PC-3 (cell line): ENCODE results near the gene ALG2.

ENCODE experiments used
- CTCF ChIP-seq: fragments of 300-600 bp; sonication (generic); conservative IDR thresholded peaks from 2 replicates; pipeline ENCODE4 v1.5.1; 2017; ENCODE audit warnings: antibody characterized with exemption, low read depth, mild to moderate bottlenecking, low read length
- EZH2 ChIP-seq: fragments of 300-600 bp; sonication (generic); IDR thresholded peaks from one replicate; pipeline ENCODE4 v1.6.1; 2017; ENCODE audit warnings: antibody characterized with exemption, mild to moderate bottlenecking, low read length; ENCODE audit not compliant: unreplicated experiment
- EZH2phosphoT487 ChIP-seq: fragments of 300-600 bp; sonication (generic); IDR thresholded peaks from 2 replicates; pipeline ENCODE4 v1.6.1; 2018; ENCODE audit warnings: mild to moderate bottlenecking, antibody characterized with exemption, low read length, borderline replicate concordance

DNA sequence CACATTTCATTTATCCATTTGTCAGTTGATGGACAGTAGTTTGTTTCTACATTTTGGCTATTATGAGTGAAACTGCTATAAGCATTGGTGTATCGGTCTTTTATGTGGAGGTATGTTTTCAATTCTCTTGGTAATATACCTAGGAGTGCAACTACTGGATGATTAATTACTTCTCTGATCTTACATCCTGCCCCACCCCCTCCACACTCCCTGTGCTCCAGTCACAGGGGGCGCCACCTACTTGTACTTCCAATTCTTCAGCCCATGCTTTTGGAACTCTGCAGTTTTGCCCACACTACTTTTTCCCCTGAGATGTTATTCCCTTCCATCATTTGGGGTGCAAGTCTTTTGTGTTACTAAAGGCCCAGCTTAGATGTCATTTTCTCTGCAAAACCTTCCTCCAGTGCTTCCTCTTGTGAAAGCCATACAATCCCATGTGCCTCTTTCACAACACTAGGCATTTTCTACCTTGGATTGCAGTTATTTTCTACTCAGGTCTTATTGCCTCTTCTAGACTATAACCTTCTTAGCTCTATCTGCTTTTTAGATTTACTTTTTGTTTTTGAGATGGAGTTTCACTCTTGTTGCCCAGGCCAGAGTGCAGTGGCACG lies 42.4 kb upstream of the ALG2 start:
- TF ChIP-seq CTCF = peak; percentile 52
- no peak for TF ChIP-seq EZH2phosphoT487
- TF ChIP-seq EZH2 = no peak
